Chondrocyte (in vitro differentiated cells): ENCODE measurements around the gene MRGPRG. TPM values are rescaled to one million over a fixed set of nuclear protein-coding genes. Genes with fewer than 3 reads are reported as not detected.

Source experiments
- DNase-seq: peaks from one replicate; pipeline ENCODE4 v3.0.0; 2021; ENCODE audit warnings: mixed read lengths, low spot score
- H3K27ac Mint-ChIP-seq: one replicate; pipeline ENCODE4 v1.8.0; 2021; ENCODE audit warnings: mild to moderate bottlenecking, moderate library complexity, mixed read lengths; ENCODE audit not compliant: unreplicated experiment
- H3K27me3 Mint-ChIP-seq: 2 replicates; pipeline ENCODE4 v1.8.0; 2021; ENCODE audit warnings: low read depth, mixed read lengths
- H3K36me3 Mint-ChIP-seq: 2 replicates; pipeline ENCODE4 v1.8.0; 2021; ENCODE audit warnings: low read depth, mixed read lengths
- H3K4me1 Mint-ChIP-seq: 2 replicates; pipeline ENCODE4 v1.8.0; 2021; ENCODE audit warnings: low read depth, mild to moderate bottlenecking, mixed read lengths
- H3K4me3 Mint-ChIP-seq: one replicate; pipeline ENCODE4 v1.8.0; 2021; ENCODE audit warnings: mild to moderate bottlenecking, moderate library complexity, mixed read lengths; ENCODE audit not compliant: unreplicated experiment
- H3K9me3 Mint-ChIP-seq: 2 replicates; pipeline ENCODE4 v1.8.0; 2021; ENCODE audit warnings: low read depth, mixed read lengths
- CTCF ChIP-seq: fragments of 200-600 bp; sonication (generic); IDR thresholded peaks from 2 replicates; pipeline ENCODE4 v1.5.0; 2021; ENCODE audit warnings: antibody characterized with exemption, mild to moderate bottlenecking, moderate library complexity
- total RNA-seq: library from RNA; stranded (reverse); gene quantifications from 3 replicates; pipeline ENCODE4 v1.2.1, GENCODE V29; 2021

MRGPRG gene
- total RNA-seq, 1 donor from 2014 or later: not detected

GRCh38 chr11:3243880-3244279 is 25.3 kb upstream of the MRGPRG start:
- no peak for DNase-seq
- Mint-ChIP-seq H3K4me3 (no peak overlapping the region), H3K4me1 (no peaks in the 10 kb centered on the region), H3K27ac (no peak overlapping the region), H3K9me3 (no peaks in the 10 kb centered on the region), H3K36me3 (no peaks in the 10 kb centered on the region), H3K27me3 (peaks cover 38% of the 10 kb centered on the region)
- TF ChIP-seq CTCF: no peak

GRCh38 chr11:3237119-3237518 is 18.5 kb upstream of the MRGPRG start:
- Mint-ChIP-seq H3K9me3 (no peaks in the 10 kb centered on the region), H3K36me3 (no peaks in the 10 kb centered on the region), H3K27me3 (peaks cover 64% of the 10 kb centered on the region), H3K27ac (no peak overlapping the region), H3K4me1 (no peaks in the 10 kb centered on the region), H3K4me3 (no peak overlapping the region)
- TF ChIP-seq CTCF: no peak
- DNase-seq: no peak

GRCh38 chr11:3234846-3235245 is 16.2 kb upstream of the MRGPRG start:
- no peak for TF ChIP-seq CTCF
- Mint-ChIP-seq H3K36me3 (no peaks in the 10 kb centered on the region), H3K4me3 (no peak overlapping the region), H3K27ac (no peak overlapping the region), H3K4me1 (no peaks in the 10 kb centered on the region), H3K9me3 (no peaks in the 10 kb centered on the region), H3K27me3 (peaks cover 52% of the 10 kb centered on the region)
- DNase-seq: no peak

GRCh38 chr11:3232956-3233355 is 14.3 kb upstream of the MRGPRG start:
- Mint-ChIP-seq H3K36me3 (no peaks in the 10 kb centered on the region), H3K9me3 (no peaks in the 10 kb centered on the region), H3K4me1 (no peaks in the 10 kb centered on the region), H3K27ac (no peak overlapping the region), H3K27me3 (peaks cover 39% of the 10 kb centered on the region), H3K4me3 (no peak overlapping the region)
- no peak for DNase-seq
- TF ChIP-seq CTCF: no peak

GRCh38 chr11:3231851-3232744 is 13.5 kb upstream of the MRGPRG start, which contains the start of gene MRGPRE:
TSS of gene MRGPRE (minus strand) at chr11:3232417. CDS start at chr11:3228799, 3,618 bp downstream.
- no peak for DNase-seq
- H3K4me3 Mint-ChIP-seq: no peak within 1 kb of the TSS
- no peak for TF ChIP-seq CTCF
- H3K27me3 Mint-ChIP-seq: peaks cover 39% of the 10 kb centered on the region
- H3K4me1 Mint-ChIP-seq: no peaks in the 10 kb centered on the region
- no peak within 1 kb of the TSS for H3K27ac Mint-ChIP-seq
- H3K9me3 Mint-ChIP-seq: no peaks in the 10 kb centered on the region
- H3K36me3 Mint-ChIP-seq: no peaks in the 10 kb centered on the region
